Stromal cell of bone marrow (primary cell): Measurements from ENCODE around the gene SMCO4.

Experiments
- DNase-seq: peaks from one replicate; pipeline ENCODE4 v3.0.0-alpha.2; 2012; ENCODE audit warnings: low read depth

The SMCO4 gene

GRCh38 chr11:93528757-93529645 is 14.2 kb downstream of the SMCO4 start:
- DNase-seq: no peak

GRCh38 chr11:93528252-93528651 is 14.9 kb downstream of the SMCO4 start:
- DNase-seq: no peak

- no peak for DNase-seq
Measured at GRCh38 chr11:93526641-93527583, 16.3 kb downstream of the SMCO4 start.

- no peak for DNase-seq
Measured at GRCh38 chr11:93526346-93526633, 16.9 kb downstream of the SMCO4 start.

- peak; percentile 47 for DNase-seq
Measured at GRCh38 chr11:93525601-93526345, 17.4 kb downstream of the SMCO4 start.

- no peak for DNase-seq
Measured at GRCh38 chr11:93524858-93525257, 18.3 kb downstream of the SMCO4 start.

GRCh38 chr11:93524173-93524536 is 19.0 kb downstream of the SMCO4 start:
- DNase-seq: no peak

GRCh38 chr11:93520726-93521509 is 22.3 kb downstream of the SMCO4 start:
- DNase-seq: no peak

GRCh38 chr11:93519179-93519578 is 24.0 kb downstream of the SMCO4 start:
- DNase-seq: no peak

- no peak for DNase-seq
Measured at GRCh38 chr11:93518081-93518480, 25.1 kb downstream of the SMCO4 start.

- no peak for DNase-seq
Measured at GRCh38 chr11:93517611-93518010, 25.6 kb downstream of the SMCO4 start.

GRCh38 chr11:93517041-93517440 is 26.1 kb downstream of the SMCO4 start:
- DNase-seq: no peak

- no peak for DNase-seq
Measured at GRCh38 chr11:93515441-93516025, 27.7 kb downstream of the SMCO4 start.

GRCh38 chr11:93514712-93515111 is 28.5 kb downstream of the SMCO4 start:
- no peak for DNase-seq

GRCh38 chr11:93513772-93514171 is 29.4 kb downstream of the SMCO4 start:
- DNase-seq: no peak

- DNase-seq: no peak
Measured at GRCh38 chr11:93512949-93513667, 30.1 kb downstream of the SMCO4 start.

GRCh38 chr11:93512073-93512475 is 31.1 kb downstream of the SMCO4 start:
- no peak for DNase-seq

- DNase-seq: no peak
Measured at GRCh38 chr11:93510196-93510873, 32.9 kb downstream of the SMCO4 start.

GRCh38 chr11:93507517-93507916 is 35.7 kb downstream of the SMCO4 start:
- DNase-seq: no peak

GRCh38 chr11:93505703-93506102 is 37.5 kb downstream of the SMCO4 start:
- no peak for DNase-seq
